ENCODE data around the gene SYTL1. TPM values are rescaled to one million over a fixed set of nuclear protein-coding genes. Genes with fewer than 3 reads are reported as not detected.

SYTL1 gene
- polyA plus RNA-seq, 1 of the 3 experiments (the other 2 are of a cell fraction) = 3.0 TPM

GRCh38 chr1:27366411-27367159, 24.8 kb downstream of the SYTL1 start, which contains the start of gene MAP3K6:
Gene MAP3K6, minus strand, starts transcription at chr1:27366961. Its CDS starts 364 bp downstream, at chr1:27366597.
- peak within 1 kb of the TSS; percentile 74 to 94 for H3K27ac ChIP-seq (ENCODE audit: low read depth in 2 of 2, low read length in 1 of 2)
- peak within 1 kb of the TSS; percentile 97 for H2AFZ ChIP-seq (ENCODE audit: low read depth)
- H3K9ac ChIP-seq = peak within 1 kb of the TSS; percentile 93
- peaks cover 0 to 19% of the 10 kb centered on the region in 2 experiments for H3K36me3 ChIP-seq (replicated peaks in 1 of 2; ENCODE audit: control insufficient read depth in 1 of 2, insufficient read depth in 2 of 2, low read length in 1 of 2)
- H3K9me2 ChIP-seq = no peaks in the 10 kb centered on the region
- peaks cover 4 to 14% of the 10 kb centered on the region in 2 experiments; a peak in 2 of 4 replicates for H3K4me1 ChIP-seq (ENCODE audit: control insufficient read depth in 1 of 2, insufficient read depth in 2 of 2, low read depth in 1 of 2, low read length in 1 of 2)
- 2% methylated on average over 10 of the region's 67 CpGs for WGBS (ENCODE audit: low lambda C conversion rate)
- DNase-seq = peak; percentile 90
- peak within 1 kb of the TSS; percentile 78 for H3K4me2 ChIP-seq
- no peaks in the 10 kb centered on the region for H4K20me1 ChIP-seq (ENCODE audit: insufficient read depth)
- H3K4me3 ChIP-seq (ENCODE audit: low read depth in 2 of 2, low read length in 1 of 2) = peak within 1 kb of the TSS; percentile 69 to 89
- peaks cover 9% of the 10 kb centered on the region for H3F3A ChIP-seq (replicated peaks; ENCODE audit: insufficient read depth)
- peaks cover 9% of the 10 kb centered on the region; the same call in 1 of the 2 replicates for H3K79me2 ChIP-seq (ENCODE audit: insufficient read depth)
- TF ChIP-seq MXI1 (IDR thresholded peaks at IDR 0.05; ENCODE audit: low read depth, low read length) (peak; percentile 54; the same call in 1 of the 2 replicates), POLR2AphosphoS5 (IDR thresholded peaks at IDR 0.05; ENCODE audit: low read depth, low read length) (peak; percentile 64; the same call in 1 of the 2 replicates), CTCF (IDR thresholded peaks at IDR 0.05) (peak; percentile 59), EP300 (IDR thresholded peaks at IDR 0.05; ENCODE audit: borderline replicate concordance in 1 of 2, low read depth in 1 of 2, low read length in 1 of 2) (no peak), USF2 (IDR thresholded peaks at IDR 0.05; ENCODE audit: borderline replicate concordance, low read depth, low read length) (no peak), CHD2 (IDR thresholded peaks at IDR 0.05; ENCODE audit: low read length, partially characterized antibody) (peak; percentile 2), YY1 (IDR thresholded peaks at IDR 0.05; ENCODE audit: low read depth) (no peak)
- H3K9me3 ChIP-seq = no peaks in the 10 kb centered on the region
- CTCF ChIA-PET = interaction anchor here (0.6 to 9.6 kb wide), 27 partner anchors 9 to 290 kb away, joined by 3 to 154 read pairs (median 4); partner anchors contain the start of genes CD164L2, FCN3 and TMEM222
- H3K27me3 ChIP-seq (ENCODE audit: insufficient read depth) = no peaks in the 10 kb centered on the region
- POLR2A ChIA-PET = interaction anchor here (0.6 to 2.6 kb wide), 9 partner anchors 17 to 1281 kb away, joined by 3 to 24 read pairs (median 5); partner anchors contain the start of gene GPR3

GRCh38 chr1:27367160-27367650, 25.4 kb downstream of the SYTL1 start:
- Histone ChIP-seq H4K20me1 (ENCODE audit: insufficient read depth) (no peaks in the 10 kb centered on the region), H3K4me1 (ENCODE audit: control insufficient read depth in 1 of 2, insufficient read depth in 2 of 2, low read depth in 1 of 2, low read length in 1 of 2) (peaks cover 4 to 14% of the 10 kb centered on the region in 2 experiments; a peak in 2 of 4 replicates), H3F3A (replicated peaks; ENCODE audit: insufficient read depth) (peaks cover 9% of the 10 kb centered on the region), H3K27ac (ENCODE audit: low read depth in 2 of 2, low read length in 1 of 2) (peak overlapping the region; percentile 74 to 94), H2AFZ (ENCODE audit: low read depth) (peak overlapping the region; percentile 97), H3K4me3 (ENCODE audit: low read depth in 2 of 2, low read length in 1 of 2) (peak overlapping the region; percentile 69 to 89), H3K4me2 (peak overlapping the region; percentile 78), H3K79me2 (ENCODE audit: insufficient read depth) (peaks cover 9% of the 10 kb centered on the region; the same call in 1 of the 2 replicates), H3K36me3 (replicated peaks in 1 of 2; ENCODE audit: control insufficient read depth in 1 of 2, insufficient read depth in 2 of 2, low read length in 1 of 2) (peaks cover 0 to 13% of the 10 kb centered on the region in 2 experiments), H3K9me2 (no peaks in the 10 kb centered on the region), H3K27me3 (ENCODE audit: insufficient read depth) (no peaks in the 10 kb centered on the region), H3K9me3 (no peaks in the 10 kb centered on the region), H3K9ac (peak overlapping the region; percentile 93; the same call in 1 of the 2 replicates)
- ChIA-PET CTCF (interaction anchor here (0.9 to 9.6 kb wide), 16 partner anchors 11 to 290 kb away, joined by 3 to 154 read pairs (median 8); partner anchors contain the start of gene CD164L2), POLR2A (interaction anchor here (1.0 to 2.6 kb wide), 6 partner anchors 18 to 235 kb away, joined by 3 to 24 read pairs (median 8); partner anchors contain the start of gene GPR3)
- no peak for DNase-seq
- 46% methylated on average over 4 of the region's 8 CpGs for WGBS (ENCODE audit: low lambda C conversion rate)
- no peak for TF ChIP-seq EP300 (IDR thresholded peaks at IDR 0.05; ENCODE audit: borderline replicate concordance in 1 of 2, low read depth in 1 of 2, low read length in 1 of 2)
- TF ChIP-seq SMC3 (IDR thresholded peaks at IDR 0.05; ENCODE audit: low read depth, low read length) = no peak
- TF ChIP-seq MXI1 (IDR thresholded peaks at IDR 0.05; ENCODE audit: low read depth, low read length) = no peak
- TF ChIP-seq GABPA (IDR thresholded peaks at IDR 0.05; ENCODE audit: low read depth) = no peak
- TF ChIP-seq PBX3 (IDR thresholded peaks at IDR 0.05) = no peak
- TF ChIP-seq ELF1 (IDR thresholded peaks at IDR 0.05) = no peak
- TF ChIP-seq NFIC (IDR thresholded peaks at IDR 0.05; ENCODE audit: borderline replicate concordance) = no peak
- TF ChIP-seq JUND (IDR thresholded peaks at IDR 0.05) = no peak
- no peak for TF ChIP-seq CHD2 (IDR thresholded peaks at IDR 0.05; ENCODE audit: low read length, partially characterized antibody)
- TF ChIP-seq ZBTB33 (IDR thresholded peaks at IDR 0.05; ENCODE audit: borderline replicate concordance, low read depth) = no peak
- no peak for TF ChIP-seq CTCF (IDR thresholded peaks at IDR 0.05)
